Activated CD4-positive, alpha-beta T cell treated with anti-CD3 and anti-CD28 coated beads, Interleukin-2, amount 50 U/mL, for 48 hours (primary cell): ENCODE measurements around the gene WASF3.
A peak's percentile ranks its signal among the peaks of the same experiment; 100 is the strongest.

ENCODE experiments used
- DNase-seq, 2 experiments: peaks; one replicate each; pipeline ENCODE4 v3.0.0-alpha.2; 2020

WASF3 gene

GRCh38 chr13:26557393-26558073 lies at the start of gene WASF3:
TSS of gene WASF3 (plus strand) at chr13:26557683. CDS start at chr13:26642271, 84,588 bp downstream.
- peak; percentile 46 to 63 for DNase-seq

- no peak for DNase-seq
These were observed 48.6 kb upstream of the WASF3 start for GRCh38 chr13:26508885-26509284.

- DNase-seq: no peak
These were observed 48.0 kb upstream of the WASF3 start for GRCh38 chr13:26509491-26509890.

GRCh38 chr13:26513931-26514330 lies 43.6 kb upstream of the WASF3 start:
- no peak for DNase-seq

- DNase-seq: no peak
These were observed 41.8 kb upstream of the WASF3 start for GRCh38 chr13:26515721-26516120.

- no peak for DNase-seq
These were observed 39.5 kb upstream of the WASF3 start for GRCh38 chr13:26517936-26518335.

- no peak for DNase-seq
These were observed 39.0 kb upstream of the WASF3 start for GRCh38 chr13:26518451-26518959.

- no peak for DNase-seq
These were observed 34.9 kb upstream of the WASF3 start for GRCh38 chr13:26522571-26522970.

- DNase-seq: no peak
These were observed 34.5 kb upstream of the WASF3 start for GRCh38 chr13:26523007-26523406.

- DNase-seq: no peak
These were observed 32.0 kb upstream of the WASF3 start for GRCh38 chr13:26525528-26525927.

GRCh38 chr13:26526702-26527216 lies 30.7 kb upstream of the WASF3 start:
- no peak for DNase-seq

- DNase-seq: no peak
These were observed 29.0 kb upstream of the WASF3 start for GRCh38 chr13:26528527-26528926.

GRCh38 chr13:26529441-26529840 lies 28.0 kb upstream of the WASF3 start:
- peak; percentile 19 to 27 for DNase-seq

GRCh38 chr13:26531742-26532141 lies 25.7 kb upstream of the WASF3 start:
- DNase-seq: no peak

- no peak for DNase-seq
These were observed 23.3 kb upstream of the WASF3 start for GRCh38 chr13:26534036-26534726.

GRCh38 chr13:26538363-26539317 lies 18.8 kb upstream of the WASF3 start:
- no peak for DNase-seq

GRCh38 chr13:26539738-26540292 lies 17.7 kb upstream of the WASF3 start:
- no peak for DNase-seq

- no peak for DNase-seq
These were observed 17.1 kb upstream of the WASF3 start for GRCh38 chr13:26540334-26540733.

- DNase-seq: no peak
These were observed 16.4 kb upstream of the WASF3 start for GRCh38 chr13:26541041-26541440.

- DNase-seq: no peak
These were observed 15.6 kb upstream of the WASF3 start for GRCh38 chr13:26541678-26542568.

- DNase-seq: no peak
These were observed 12.8 kb upstream of the WASF3 start for GRCh38 chr13:26544707-26545106.
